ENCODE data around the gene DNMT3A.
"Not testable (repeated sequence)": the region's sequence is repeated elsewhere in the genome, so short reads cannot be mapped to it uniquely, and the experiment has no call there.

DNMT3A gene

DNA sequence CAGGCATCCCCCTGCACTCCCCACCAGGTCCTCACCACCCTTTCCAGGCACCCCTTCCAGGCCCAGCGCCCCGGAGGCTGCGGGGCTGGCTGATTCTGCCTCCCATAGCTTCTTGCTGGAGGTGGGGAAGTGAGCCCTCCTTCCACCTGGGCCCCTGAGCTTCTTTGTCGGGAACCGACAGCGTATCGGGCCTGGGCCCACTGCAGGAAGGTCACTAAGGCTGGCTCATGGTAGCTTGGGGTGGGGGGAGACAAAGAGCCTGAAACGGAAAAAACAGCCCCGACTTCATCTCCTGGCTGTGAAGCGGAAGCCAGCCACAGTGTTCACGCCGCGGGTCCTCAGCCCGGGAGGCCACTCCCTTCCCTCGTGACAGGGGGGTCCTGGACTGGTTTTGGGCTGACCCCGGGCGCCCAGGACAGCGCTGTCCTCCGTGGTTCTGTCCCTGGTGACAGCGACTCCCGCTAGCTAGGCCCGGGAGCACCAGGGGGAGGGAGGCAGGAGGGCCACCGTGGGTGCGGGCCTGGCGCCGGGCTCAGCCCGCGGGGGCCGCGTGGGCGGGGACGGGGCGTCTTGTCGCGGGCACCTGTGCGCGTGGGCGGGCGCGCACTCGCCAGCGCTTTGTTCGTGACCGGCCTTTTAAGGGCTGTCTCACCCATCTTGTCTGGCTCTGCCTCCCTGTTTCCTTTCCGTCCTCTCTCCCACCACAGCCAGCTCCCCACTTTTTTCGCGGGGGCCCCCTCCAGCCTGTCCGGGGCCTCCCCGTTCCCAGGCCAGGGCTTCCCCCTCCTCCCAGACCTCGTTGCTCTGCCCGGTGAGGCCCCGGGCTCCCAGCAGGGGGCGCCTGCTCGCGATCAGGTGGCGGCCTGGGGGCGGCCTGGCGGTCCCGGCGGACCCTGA is 64.9 kb downstream of the DNMT3A start:
- no peak for TF ChIP-seq GATA1 (IDR thresholded peaks at IDR 0.05; ENCODE audit: low read depth, low read length)
- no peak for TF ChIP-seq POLR2A (IDR thresholded peaks at IDR 0.05; ENCODE audit: low read length)
- DNase-seq, result peak; percentile 75 to 76

DNA sequence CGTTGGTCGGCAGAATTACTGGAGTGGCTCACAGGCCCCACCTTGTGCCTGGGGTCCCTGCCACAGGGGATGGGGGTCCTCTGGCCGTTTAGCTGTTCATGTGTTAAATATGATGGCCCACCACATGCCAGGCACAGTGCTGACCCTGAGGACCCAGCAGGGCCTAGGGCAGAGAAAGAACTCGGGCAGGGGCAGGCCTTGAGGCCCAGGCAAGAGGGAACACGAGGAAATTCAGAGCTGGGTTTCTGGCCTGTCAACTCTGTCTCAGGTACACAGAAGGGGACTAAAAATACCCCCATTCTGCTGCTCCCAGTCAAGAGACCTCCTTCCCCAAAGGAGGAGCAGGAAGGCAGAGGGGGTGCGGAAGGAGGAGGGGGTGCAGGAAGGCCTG is 66.2 kb downstream of the DNMT3A start:
- DNase-seq, result no peak
- TF ChIP-seq POLR2A (IDR thresholded peaks at IDR 0.05; ENCODE audit: low read length) (no peak), GATA1 (IDR thresholded peaks at IDR 0.05; ENCODE audit: low read depth, low read length) (no peak)

DNA sequence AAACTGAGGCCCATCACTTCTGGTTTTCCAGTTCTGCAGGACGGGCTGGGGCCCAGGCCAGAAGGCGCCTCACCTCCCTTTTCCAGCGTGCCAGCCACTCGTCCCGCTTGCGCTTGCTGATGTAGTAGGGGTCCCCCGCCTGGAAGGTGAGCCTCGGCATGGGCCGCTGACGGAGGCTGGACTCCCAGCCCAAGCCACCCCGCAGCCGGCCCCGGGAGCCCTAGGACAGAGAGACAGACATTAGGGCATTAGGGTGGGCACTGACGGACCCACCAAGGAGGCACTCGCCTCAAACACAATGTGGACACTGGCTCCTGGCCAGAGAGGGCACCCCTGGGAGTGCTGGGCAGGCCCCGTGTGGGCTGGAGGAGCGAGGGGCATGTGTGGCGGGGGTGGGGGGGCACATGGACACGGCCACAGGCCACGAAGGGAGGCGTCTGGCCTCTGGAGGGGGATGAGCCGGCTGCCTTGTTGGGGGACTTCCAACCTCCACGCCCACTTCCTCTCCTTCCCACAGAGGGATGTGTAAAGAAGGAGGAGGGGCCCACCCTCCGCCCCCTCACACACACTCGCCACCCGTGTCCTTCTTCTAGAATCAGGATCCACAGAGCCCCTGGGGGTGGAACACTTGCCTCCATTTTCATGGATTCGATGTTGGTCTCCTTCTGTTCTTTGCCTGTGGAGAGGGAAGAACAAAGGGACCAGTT is 66.7 kb downstream of the DNMT3A start:
- no peak for TF ChIP-seq POLR2A (IDR thresholded peaks at IDR 0.05; ENCODE audit: low read length)
- TF ChIP-seq GATA1 (IDR thresholded peaks at IDR 0.05; ENCODE audit: low read depth, low read length), result no peak
- DNase-seq, result no peak

DNA sequence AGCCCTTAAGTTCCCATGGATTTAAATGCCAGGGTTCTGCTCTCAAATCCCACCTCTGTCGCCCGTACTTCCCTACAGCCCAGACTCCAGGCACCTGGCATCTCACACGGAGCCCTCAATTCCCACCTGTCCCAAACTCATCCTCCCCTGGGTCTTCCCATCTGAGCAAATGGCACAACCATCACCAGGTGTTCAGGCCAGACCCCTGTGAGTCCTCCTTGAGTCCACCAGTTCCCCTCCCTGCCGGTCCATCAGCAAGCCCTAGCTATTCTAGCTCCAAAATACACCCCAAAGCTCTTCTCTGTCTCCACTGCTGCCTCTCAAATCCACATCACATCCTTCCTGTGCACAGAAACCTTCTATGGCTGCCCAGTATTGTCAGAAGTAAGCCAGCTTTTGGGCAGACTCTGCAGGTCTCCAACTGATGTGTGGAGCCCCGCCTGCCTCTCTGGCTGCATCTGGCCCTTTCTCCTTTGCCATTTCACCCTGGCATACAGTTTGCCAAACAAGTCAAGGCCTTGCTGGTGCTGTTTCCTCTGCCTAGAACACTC is 67.7 kb downstream of the DNMT3A start:
- DNase-seq, result no peak
- no peak for TF ChIP-seq POLR2A (IDR thresholded peaks at IDR 0.05; ENCODE audit: low read length)
- TF ChIP-seq GATA1 (IDR thresholded peaks at IDR 0.05; ENCODE audit: low read depth, low read length), result no peak

DNA sequence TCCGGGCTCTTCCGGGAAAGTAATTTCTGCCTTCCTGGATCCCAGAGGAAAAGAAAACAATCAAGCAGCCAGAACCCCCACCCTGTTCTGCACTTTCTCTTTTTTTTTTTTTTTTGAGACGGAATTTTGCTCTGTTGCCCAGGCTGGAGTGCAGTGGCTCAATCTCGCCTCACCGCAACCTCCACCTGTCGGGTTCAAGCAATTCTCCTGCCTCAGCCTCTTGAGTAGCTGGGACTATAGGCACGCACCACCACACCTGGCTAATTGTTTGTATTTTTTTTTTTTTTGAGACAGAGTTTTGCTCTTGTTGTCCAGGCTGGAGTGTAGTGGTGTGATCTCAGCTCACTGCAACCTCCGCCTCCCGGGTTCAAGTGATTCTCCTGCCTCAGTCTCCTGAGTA is 69.0 kb downstream of the DNMT3A start:
- DNase-seq, result not testable (repeated sequence)

DNA sequence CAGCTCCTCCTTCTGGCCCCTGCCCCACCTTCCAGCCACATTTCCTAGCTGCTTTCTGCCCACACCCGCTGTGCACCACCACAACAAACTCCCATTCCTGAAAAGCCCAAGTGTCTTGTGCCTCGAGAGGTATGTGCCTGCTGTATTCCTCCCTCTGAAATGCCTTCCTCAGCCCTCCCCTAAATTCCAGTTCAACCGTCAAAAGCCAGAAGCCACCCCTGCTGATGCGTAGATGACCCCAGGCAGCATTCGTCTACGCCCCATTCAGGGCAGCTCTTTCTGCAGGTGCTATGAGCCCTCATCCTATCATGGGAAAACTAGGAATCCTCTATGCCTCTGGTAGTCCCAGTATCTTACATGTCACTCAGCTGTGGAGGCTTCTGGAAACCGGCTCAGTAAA is 71.7 kb downstream of the DNMT3A start:
- DNase-seq, result no peak
- TF ChIP-seq POLR2A (IDR thresholded peaks at IDR 0.05; ENCODE audit: low read length) (no peak), GATA1 (IDR thresholded peaks at IDR 0.05; ENCODE audit: low read depth, low read length) (no peak)

DNA sequence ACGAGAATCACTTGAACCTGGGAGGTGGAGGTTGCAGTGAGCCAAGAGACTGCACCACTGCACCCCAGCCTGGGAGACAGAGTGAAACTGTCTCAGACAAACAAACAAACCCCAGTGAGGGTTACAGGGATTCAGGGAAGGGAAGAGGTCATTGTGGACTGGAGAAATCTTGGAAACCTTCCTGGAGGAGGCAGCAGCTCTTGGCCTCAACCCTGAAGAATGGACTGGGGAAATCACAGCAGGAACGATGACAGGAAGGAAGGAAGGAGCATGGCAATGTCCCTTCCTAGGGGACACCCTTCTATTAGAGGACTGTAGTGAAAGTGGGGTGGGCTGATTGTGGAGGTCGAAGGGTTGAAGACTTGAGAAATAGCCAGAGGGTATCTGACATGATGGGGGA is 72.5 kb downstream of the DNMT3A start:
- DNase-seq, result no peak
- TF ChIP-seq GATA1 (IDR thresholded peaks at IDR 0.05; ENCODE audit: low read depth, low read length) (no peak), POLR2A (IDR thresholded peaks at IDR 0.05; ENCODE audit: low read length) (no peak)

DNA sequence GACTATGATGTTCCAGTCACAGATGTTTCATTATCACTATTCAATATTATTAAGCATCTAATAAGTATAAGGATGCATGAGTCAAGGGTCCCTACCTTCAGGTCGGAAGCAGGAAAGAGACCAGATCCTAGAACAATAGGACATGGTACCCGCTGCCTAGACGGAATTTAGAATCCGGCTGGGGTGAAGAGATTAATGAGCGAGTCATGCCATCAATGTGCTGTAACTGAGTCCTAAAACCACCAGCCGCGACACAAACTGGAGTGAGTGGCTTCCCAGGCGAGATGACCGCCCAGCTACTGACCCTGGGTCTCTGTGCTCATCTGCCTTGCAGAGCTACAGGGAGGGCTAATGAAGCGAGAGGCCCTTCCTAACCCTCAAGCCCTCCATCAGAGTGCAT is 73.6 kb downstream of the DNMT3A start:
- TF ChIP-seq POLR2A (IDR thresholded peaks at IDR 0.05; ENCODE audit: low read length) (no peak), GATA1 (IDR thresholded peaks at IDR 0.05; ENCODE audit: low read depth, low read length) (no peak)
- no peak for DNase-seq

DNA sequence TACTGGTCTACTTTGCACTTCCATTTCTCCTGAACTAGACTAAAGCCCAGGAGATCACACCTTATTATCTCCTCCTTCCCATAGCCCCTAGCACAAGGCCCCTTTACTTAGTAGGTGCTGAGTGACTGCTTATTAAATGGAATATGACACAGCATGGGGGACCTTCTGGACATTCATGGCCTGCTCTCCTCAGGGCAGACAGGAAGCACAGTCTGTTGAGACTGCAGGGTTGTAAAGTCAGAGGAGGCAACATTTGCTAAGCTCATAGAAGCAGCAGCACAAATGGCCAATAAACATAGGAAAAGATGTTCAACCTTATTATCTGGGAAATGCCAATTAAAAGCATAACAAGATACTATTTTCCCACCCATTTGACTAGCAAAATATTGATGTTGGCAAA is 75.3 kb downstream of the DNMT3A start:
- no peak for DNase-seq
- no peak for TF ChIP-seq GATA1 (IDR thresholded peaks at IDR 0.05; ENCODE audit: low read depth, low read length)
- TF ChIP-seq POLR2A (IDR thresholded peaks at IDR 0.05; ENCODE audit: low read length), result no peak

DNA sequence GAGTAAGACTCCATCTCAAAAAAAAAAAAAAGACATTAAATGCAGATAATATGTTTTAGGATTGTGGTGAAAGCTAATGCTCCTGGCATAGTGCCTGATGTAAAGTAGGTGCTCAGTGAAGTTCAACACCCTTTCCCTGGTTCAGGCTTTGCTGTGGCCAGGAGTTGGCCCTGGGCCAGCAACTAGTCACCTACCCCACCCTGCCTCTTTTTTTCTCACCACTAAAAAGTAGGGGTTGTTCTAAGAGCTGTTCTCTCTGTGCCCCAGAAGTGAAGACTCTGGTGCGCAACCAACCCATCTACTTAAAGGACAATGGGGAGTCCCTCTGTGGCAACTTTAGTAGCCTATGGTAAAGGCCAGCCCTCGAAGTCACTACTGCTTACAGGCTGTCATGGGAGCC is 75.9 kb downstream of the DNMT3A start:
- TF ChIP-seq POLR2A (IDR thresholded peaks at IDR 0.05; ENCODE audit: low read length), result no peak
- TF ChIP-seq GATA1 (IDR thresholded peaks at IDR 0.05; ENCODE audit: low read depth, low read length), result no peak
- DNase-seq, result peak; percentile 75 to 84

DNA sequence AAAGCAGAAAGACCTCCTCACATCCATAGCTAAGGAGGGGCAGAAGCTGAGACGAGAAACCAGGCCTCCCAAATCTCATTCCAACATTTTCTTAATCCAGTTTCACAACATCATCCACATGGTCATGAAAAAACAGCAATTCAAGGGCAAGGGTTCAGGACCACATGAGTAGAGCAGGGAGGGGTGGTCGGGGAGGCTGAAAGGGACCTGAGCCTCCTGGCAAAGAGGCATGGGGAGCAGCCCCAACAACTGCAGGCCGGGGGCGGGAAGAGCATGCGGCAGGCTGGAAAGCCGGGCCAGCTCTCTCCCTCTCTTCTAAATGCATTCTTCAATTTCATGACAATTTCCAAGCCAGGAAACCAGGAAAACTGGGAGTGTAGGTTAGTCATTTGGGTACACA is 76.7 kb downstream of the DNMT3A start:
- no peak for DNase-seq
- TF ChIP-seq POLR2A (IDR thresholded peaks at IDR 0.05; ENCODE audit: low read length) (no peak), GATA1 (IDR thresholded peaks at IDR 0.05; ENCODE audit: low read depth, low read length) (no peak)

DNA sequence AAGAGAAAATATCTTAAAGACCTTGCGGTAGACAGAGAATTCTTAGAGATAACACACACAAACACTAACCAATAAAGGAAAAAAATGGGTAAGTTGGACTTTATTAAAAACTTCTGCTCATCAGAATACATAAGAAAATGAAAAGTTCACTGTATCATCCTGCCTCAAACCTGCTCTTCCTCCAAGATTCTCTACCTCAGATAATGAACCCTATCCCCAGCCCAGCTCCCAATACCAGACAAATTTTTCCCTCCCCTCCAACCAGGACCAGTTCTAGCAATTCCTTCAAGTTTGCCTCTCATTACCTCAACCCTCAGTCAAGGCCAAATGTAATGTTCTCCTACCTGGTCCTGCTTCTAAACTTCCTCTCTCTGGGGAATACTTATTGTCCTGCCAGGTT is 79.4 kb downstream of the DNMT3A start:
- TF ChIP-seq POLR2A (IDR thresholded peaks at IDR 0.05; ENCODE audit: low read length) (no peak), GATA1 (IDR thresholded peaks at IDR 0.05; ENCODE audit: low read depth, low read length) (no peak)
- no peak for DNase-seq

DNA sequence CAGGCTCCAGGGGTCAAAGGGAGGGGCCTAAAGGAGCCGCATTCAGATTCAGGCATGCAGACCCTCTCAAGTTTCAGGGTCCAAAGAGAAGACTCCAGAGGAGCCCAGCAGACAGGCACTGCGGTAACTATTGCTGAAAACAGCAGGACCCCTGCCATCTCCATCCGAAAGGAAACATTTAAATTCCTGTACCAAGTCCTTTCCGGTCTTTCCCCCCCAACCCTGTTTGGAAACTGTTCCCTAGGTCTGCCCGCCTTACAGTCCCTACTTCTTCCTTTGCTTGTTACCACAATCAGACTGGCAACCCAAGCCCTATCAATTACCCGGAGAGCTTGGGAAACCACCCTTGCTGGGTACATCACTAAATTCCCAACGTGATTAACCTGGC is 82.0 kb downstream of the DNMT3A start:
- no peak for DNase-seq
- TF ChIP-seq POLR2A (IDR thresholded peaks at IDR 0.05; ENCODE audit: low read length) (no peak), GATA1 (IDR thresholded peaks at IDR 0.05; ENCODE audit: low read depth, low read length) (no peak)

DNA sequence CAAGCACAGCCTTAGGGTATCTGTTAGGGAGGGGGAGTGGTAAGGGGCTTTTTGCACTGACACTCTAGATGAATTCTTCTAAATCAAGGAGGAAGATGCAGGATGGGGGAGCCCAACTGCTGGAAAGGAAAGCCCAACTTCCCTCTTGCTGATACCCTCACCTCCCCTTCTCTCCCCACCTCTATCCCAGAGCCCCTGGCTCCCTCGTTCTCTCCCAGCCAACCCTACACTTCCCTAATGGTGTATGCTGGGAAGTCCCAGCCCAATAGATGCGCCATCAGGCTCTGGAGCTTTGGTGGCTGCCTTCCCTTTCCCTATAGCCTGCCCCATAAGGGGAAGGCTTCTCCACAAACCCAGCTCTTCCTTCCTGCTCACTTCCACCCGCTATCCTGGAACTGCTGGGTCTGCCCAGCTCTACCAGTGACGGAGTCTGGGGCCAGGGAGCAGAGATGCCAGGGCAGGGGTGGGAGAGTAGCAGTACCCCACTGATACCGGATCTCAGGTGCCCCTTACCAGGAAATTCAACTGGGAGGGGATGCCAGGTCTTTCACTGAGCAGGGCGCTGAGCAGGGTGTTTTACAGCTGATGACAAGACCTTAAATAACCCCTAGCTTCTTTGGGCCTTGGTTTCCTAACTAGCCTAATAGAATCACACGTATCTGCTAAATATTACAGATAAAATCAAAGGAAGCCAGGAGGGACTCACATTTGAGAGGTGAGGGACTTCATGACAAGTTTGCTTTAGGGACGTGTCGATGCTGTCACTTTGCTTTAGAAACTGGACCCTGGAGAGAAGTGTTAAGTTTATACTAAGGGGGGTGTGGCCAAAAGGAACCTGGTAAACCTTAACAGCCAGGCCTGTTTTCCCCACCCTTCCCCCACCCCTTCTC is 82.6 kb downstream of the DNMT3A start:
- no peak for DNase-seq
- TF ChIP-seq GATA1 (IDR thresholded peaks at IDR 0.05; ENCODE audit: low read depth, low read length), result no peak
- no peak for TF ChIP-seq POLR2A (IDR thresholded peaks at IDR 0.05; ENCODE audit: low read length)
